HEK293 (cell line): ENCODE results near the gene KRT79.

Source experiments
- CTCF ChIA-PET: fragments of 350-600 bp; formaldehyde crosslinking; extraction: SDS; loops from one replicate; lab custom pipeline; 2021; ENCODE audit warnings: antibody characterized with exemption; lab: Yijun Ruan, JAX
- POLR2A ChIA-PET: fragments of 300-600 bp; formaldehyde crosslinking; extraction: SDS; loops from one replicate; lab custom pipeline; 2020; ENCODE audit warnings: antibody characterized with exemption, inconsistent platforms; lab: Yijun Ruan, JAX
- H3K27ac ChIP-seq: fragments of 200-500 bp; sonication (Bioruptor generic); 2 replicates; pipeline ENCODE4 v1.5.1; 2014; ENCODE audit warnings: low read depth, low read length, control low read depth, inconsistent platforms; ENCODE audit errors: extremely low read depth
- H3K36me3 ChIP-seq, 2 experiments: fragments of 200-500 bp in 1 of 2; sonication (Bioruptor generic) in 1 of 2; 1 replicate in 1 of 2; 2 replicates in 1 of 2; pipeline ENCODE4 v1.5.1; 2014 to 2017; ENCODE audit warnings: inconsistent platforms in 2 of 2, low read length in 2 of 2; ENCODE audit not compliant: control insufficient read depth in 2 of 2, insufficient read depth in 1 of 2
- H3K4me1 ChIP-seq: fragments of 200-500 bp; sonication (Bioruptor generic); 2 replicates; pipeline ENCODE4 v1.5.1; 2014; ENCODE audit warnings: mild to moderate bottlenecking, low read length, inconsistent platforms; ENCODE audit not compliant: control insufficient read depth, insufficient read depth
- H3K4me3 ChIP-seq: 2 replicates; pipeline ENCODE4 v1.5.1; 2011; ENCODE audit warnings: low read depth, mild to moderate bottlenecking, control low read depth, low read length, moderate library complexity
- H3K9me3 ChIP-seq: fragments of 200-500 bp; sonication (Bioruptor generic); 2 replicates; pipeline ENCODE4 v1.5.1; 2014; ENCODE audit warnings: low read depth, low read length, inconsistent platforms; ENCODE audit not compliant: control insufficient read depth, insufficient read depth
- BCL11A ChIP-seq: fragments of 450-650 bp; formaldehyde crosslinking; IDR thresholded peaks from 2 replicates; pipeline ENCODE4 v1.5.1; 2016; ENCODE audit warnings: low read depth, missing biosample characterization, missing genetic modification characterization
- GLIS1 ChIP-seq: fragments of 450-650 bp; formaldehyde crosslinking; IDR thresholded peaks from 2 replicates; pipeline ENCODE4 v1.5.1; 2016; ENCODE audit warnings: missing biosample characterization, missing genetic modification characterization
- KLF16 ChIP-seq: fragments of 450-650 bp; formaldehyde crosslinking; IDR thresholded peaks from 2 replicates; pipeline ENCODE4 v1.5.1; 2017; ENCODE audit warnings: missing biosample characterization, missing genetic modification characterization
- KLF9 ChIP-seq: fragments of 450-650 bp; formaldehyde crosslinking; IDR thresholded peaks from 2 replicates; pipeline ENCODE4 v1.5.1; 2016; ENCODE audit warnings: missing biosample characterization, missing genetic modification characterization, low read depth
- SALL2 ChIP-seq: fragments of 450-650 bp; formaldehyde crosslinking; IDR thresholded peaks from 2 replicates; pipeline ENCODE4 v1.5.0; 2017; ENCODE audit warnings: missing biosample characterization, mild to moderate bottlenecking, missing genetic modification characterization, borderline replicate concordance
- SP3 ChIP-seq: fragments of 450-650 bp; formaldehyde crosslinking; IDR thresholded peaks from 2 replicates; pipeline ENCODE4 v1.5.1; 2016; ENCODE audit warnings: missing biosample characterization, missing genetic modification characterization
- ZEB2 ChIP-seq: fragments of 450-650 bp; formaldehyde crosslinking; IDR thresholded peaks from 2 replicates; pipeline ENCODE4 v1.5.1; 2016; ENCODE audit warnings: missing biosample characterization, missing genetic modification characterization
- ZFP69B ChIP-seq: fragments of 450-650 bp; formaldehyde crosslinking; IDR thresholded peaks from 2 replicates; pipeline ENCODE4 v1.5.1; 2016; ENCODE audit warnings: missing biosample characterization, missing genetic modification characterization
- ZNF23 ChIP-seq: fragments of 450-650 bp; formaldehyde crosslinking; IDR thresholded peaks from 2 replicates; pipeline ENCODE4 v1.5.1; 2016; ENCODE audit warnings: missing biosample characterization, missing genetic modification characterization, borderline replicate concordance
- ZNF24 ChIP-seq: fragments of 450-650 bp; formaldehyde crosslinking; IDR thresholded peaks from 2 replicates; pipeline ENCODE4 v1.5.1; 2016; ENCODE audit warnings: missing biosample characterization, missing genetic modification characterization
- ZNF521 ChIP-seq: fragments of 450-650 bp; formaldehyde crosslinking; IDR thresholded peaks from 2 replicates; pipeline ENCODE4 v1.5.1; 2017; ENCODE audit warnings: missing biosample characterization, mild to moderate bottlenecking, missing genetic modification characterization
- ZNF529 ChIP-seq: fragments of 450-650 bp; formaldehyde crosslinking; IDR thresholded peaks from 2 replicates; pipeline ENCODE4 v1.5.1; 2017; ENCODE audit warnings: missing genetic modification characterization, missing biosample characterization; ENCODE audit not compliant: insufficient replicate concordance
- ZNF660 ChIP-seq: fragments of 450-650 bp; IDR thresholded peaks from 2 replicates; pipeline ENCODE4 v1.5.1; 2018; ENCODE audit warnings: missing biosample characterization, mild to moderate bottlenecking, missing genetic modification characterization
- TF ChIP-seq, protein P1 (sequence below): fragments of 450-650 bp; formaldehyde crosslinking; IDR thresholded peaks from 2 replicates; pipeline ENCODE4 v1.5.1; 2017; ENCODE audit warnings: missing biosample characterization, missing genetic modification characterization
- TF ChIP-seq, protein P2 (sequence below): fragments of 450-650 bp; formaldehyde crosslinking; IDR thresholded peaks from 2 replicates; pipeline ENCODE4 v1.5.1; 2016; ENCODE audit warnings: missing biosample characterization, missing genetic modification characterization
- TF ChIP-seq, protein P3 (sequence below): fragments of 450-650 bp; formaldehyde crosslinking; conservative IDR thresholded peaks from 2 replicates; pipeline ENCODE4 v1.5.1; 2016; ENCODE audit warnings: low read depth, missing biosample characterization, missing genetic modification characterization

Gene KRT79

DNA sequence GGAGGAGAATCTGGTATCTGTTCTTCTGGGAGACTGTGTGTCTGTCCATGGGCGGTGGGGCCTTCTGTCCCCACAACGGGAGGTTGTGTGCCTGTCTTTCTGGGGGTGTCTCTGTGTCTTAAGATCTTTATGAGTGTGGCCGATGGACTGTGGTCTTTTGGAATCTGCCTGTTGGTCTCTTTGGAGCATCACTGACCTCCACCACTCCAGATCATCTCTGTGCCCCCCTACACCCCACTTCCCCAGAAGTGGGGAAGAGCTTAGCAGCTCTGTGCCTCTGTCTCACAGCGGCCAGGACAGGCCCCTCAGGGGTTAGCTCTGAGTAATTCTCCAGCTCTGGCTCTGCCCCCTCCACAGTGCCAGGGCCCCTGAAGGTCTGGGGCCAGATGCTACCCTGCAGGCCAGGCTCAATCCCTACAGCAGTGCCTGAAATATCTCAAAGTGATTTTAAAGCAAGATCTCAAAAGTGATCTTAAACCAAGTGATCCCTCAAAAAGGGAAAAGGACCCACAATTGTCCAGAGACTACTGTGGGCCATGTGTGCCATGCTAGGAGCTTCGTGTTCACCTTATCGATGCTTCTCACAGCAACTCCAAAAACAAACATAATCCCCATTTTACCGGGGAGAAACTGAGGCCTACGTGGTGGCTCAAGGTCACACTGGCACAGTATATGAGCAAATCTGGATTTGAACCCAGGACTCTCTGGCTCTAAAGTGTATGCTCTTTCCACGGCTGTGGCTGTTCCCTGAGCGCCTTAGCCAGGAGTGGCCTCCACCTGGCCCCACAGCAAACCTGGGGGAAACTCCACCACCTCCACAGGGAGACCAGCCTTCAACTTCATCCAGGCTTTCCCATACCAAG, 40.7 kb upstream of the KRT79 start:
- Histone ChIP-seq H3K4me1 (peaks cover 13% of the 10 kb centered on the region), H3K27ac (peak overlapping the region; percentile 63; the same call in 1 of the 2 replicates)
- TF ChIP-seq, protein P1, sequence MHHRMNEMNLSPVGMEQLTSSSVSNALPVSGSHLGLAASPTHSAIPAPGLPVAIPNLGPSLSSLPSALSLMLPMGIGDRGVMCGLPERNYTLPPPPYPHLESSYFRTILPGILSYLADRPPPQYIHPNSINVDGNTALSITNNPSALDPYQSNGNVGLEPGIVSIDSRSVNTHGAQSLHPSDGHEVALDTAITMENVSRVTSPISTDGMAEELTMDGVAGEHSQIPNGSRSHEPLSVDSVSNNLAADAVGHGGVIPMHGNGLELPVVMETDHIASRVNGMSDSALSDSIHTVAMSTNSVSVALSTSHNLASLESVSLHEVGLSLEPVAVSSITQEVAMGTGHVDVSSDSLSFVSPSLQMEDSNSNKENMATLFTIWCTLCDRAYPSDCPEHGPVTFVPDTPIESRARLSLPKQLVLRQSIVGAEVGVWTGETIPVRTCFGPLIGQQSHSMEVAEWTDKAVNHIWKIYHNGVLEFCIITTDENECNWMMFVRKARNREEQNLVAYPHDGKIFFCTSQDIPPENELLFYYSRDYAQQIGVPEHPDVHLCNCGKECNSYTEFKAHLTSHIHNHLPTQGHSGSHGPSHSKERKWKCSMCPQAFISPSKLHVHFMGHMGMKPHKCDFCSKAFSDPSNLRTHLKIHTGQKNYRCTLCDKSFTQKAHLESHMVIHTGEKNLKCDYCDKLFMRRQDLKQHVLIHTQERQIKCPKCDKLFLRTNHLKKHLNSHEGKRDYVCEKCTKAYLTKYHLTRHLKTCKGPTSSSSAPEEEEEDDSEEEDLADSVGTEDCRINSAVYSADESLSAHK (tag by site-specific recombination), result no peak
- TF ChIP-seq, protein P2, sequence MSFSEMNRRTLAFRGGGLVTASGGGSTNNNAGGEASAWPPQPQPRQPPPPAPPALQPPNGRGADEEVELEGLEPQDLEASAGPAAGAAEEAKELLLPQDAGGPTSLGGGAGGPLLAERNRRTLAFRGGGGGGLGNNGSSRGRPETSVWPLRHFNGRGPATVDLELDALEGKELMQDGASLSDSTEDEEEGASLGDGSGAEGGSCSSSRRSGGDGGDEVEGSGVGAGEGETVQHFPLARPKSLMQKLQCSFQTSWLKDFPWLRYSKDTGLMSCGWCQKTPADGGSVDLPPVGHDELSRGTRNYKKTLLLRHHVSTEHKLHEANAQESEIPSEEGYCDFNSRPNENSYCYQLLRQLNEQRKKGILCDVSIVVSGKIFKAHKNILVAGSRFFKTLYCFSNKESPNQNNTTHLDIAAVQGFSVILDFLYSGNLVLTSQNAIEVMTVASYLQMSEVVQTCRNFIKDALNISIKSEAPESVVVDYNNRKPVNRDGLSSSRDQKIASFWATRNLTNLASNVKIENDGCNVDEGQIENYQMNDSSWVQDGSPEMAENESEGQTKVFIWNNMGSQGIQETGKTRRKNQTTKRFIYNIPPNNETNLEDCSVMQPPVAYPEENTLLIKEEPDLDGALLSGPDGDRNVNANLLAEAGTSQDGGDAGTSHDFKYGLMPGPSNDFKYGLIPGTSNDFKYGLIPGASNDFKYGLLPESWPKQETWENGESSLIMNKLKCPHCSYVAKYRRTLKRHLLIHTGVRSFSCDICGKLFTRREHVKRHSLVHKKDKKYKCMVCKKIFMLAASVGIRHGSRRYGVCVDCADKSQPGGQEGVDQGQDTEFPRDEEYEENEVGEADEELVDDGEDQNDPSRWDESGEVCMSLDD (tag by site-specific recombination), result peak; percentile 78; the same call in 1 of the 2 replicates
- TF ChIP-seq, protein P3, sequence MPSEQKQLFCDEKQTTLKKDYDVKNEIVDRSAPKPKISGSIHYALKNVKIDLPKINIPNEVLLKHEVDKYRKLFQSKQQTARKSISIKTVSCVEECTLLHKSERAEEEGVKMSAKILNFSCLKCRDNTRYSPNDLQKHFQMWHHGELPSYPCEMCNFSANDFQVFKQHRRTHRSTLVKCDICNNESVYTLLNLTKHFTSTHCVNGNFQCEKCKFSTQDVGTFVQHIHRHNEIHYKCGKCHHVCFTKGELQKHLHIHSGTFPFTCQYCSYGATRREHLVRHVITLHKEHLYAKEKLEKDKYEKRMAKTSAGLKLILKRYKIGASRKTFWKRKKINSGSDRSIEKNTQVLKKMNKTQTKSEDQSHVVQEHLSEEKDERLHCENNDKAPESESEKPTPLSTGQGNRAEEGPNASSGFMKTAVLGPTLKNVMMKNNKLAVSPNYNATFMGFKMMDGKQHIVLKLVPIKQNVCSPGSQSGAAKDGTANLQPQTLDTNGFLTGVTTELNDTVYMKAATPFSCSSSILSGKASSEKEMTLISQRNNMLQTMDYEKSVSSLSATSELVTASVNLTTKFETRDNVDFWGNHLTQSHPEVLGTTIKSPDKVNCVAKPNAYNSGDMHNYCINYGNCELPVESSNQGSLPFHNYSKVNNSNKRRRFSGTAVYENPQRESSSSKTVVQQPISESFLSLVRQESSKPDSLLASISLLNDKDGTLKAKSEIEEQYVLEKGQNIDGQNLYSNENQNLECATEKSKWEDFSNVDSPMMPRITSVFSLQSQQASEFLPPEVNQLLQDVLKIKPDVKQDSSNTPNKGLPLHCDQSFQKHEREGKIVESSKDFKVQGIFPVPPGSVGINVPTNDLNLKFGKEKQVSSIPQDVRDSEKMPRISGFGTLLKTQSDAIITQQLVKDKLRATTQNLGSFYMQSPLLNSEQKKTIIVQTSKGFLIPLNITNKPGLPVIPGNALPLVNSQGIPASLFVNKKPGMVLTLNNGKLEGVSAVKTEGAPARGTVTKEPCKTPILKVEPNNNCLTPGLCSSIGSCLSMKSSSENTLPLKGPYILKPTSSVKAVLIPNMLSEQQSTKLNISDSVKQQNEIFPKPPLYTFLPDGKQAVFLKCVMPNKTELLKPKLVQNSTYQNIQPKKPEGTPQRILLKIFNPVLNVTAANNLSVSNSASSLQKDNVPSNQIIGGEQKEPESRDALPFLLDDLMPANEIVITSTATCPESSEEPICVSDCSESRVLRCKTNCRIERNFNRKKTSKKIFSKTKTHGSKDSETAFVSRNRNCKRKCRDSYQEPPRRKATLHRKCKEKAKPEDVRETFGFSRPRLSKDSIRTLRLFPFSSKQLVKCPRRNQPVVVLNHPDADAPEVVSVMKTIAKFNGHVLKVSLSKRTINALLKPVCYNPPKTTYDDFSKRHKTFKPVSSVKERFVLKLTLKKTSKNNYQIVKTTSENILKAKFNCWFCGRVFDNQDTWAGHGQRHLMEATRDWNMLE, result 0 out of 2 replicates have a peak, but pooled peaks have one; percentile 23
- TF ChIP-seq ZNF24 (0 out of 2 replicates have a peak, but pooled peaks have one; percentile 7), ZNF23 (tag by site-specific recombination) (no peak), ZFP69B (tag by site-specific recombination) (peak; percentile 33; the same call in 1 of the 2 replicates), BCL11A (tag by site-specific recombination) (0 out of 2 replicates have a peak, but pooled peaks have one; percentile 2), KLF9 (tag by site-specific recombination) (0 out of 2 replicates have a peak, but pooled peaks have one; percentile 13)

DNA sequence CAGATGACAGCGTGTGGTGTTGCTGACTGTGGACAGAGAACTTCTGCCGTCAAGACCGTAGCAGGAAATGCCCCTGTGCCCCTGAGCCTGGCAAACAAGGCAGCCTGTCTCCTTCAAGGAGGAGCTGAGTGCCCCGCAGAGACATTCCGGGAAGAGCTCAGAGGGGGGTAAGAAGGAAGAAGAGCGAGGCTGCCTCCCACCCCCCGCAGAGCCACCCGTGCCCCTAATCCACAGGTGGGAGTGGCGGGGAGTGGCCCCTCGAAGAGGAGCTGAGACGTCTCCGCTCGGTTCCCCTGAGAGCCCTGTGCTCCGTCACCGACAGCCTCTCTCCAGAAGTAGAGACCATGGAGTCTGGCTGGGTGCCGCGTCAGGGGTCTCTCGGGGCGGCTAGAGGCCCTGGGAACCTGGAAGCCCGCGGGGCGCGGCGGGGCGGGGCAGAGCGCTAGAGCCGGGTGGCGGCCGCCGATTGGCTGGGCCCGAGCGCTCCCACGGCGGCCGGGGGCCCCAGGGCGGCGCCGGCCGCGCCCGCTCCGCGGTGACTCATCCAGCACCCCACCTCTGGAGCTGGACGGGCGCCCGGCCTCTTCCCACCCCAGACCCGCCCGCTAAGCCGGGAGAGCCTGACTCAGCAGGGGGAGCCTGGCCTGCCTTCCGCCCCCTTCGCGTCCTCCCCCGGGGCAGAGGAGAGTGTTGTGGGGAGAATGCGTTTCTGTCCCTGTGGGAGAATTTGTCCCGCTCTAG, 39.9 kb upstream of the KRT79 start:
- Histone ChIP-seq H3K9me3 (no peaks in the 10 kb centered on the region), H3K4me3 (peak overlapping the region; percentile 36), H3K27ac (peak overlapping the region; percentile 63; the same call in 1 of the 2 replicates), H3K4me1 (peaks cover 13% of the 10 kb centered on the region; the same call in 1 of the 2 replicates), H3K36me3 (no peaks in the 10 kb centered on the region)
- CTCF ChIA-PET, result interaction anchor here (0.6 to 10.4 kb wide), 19 partner anchors 8 to 738 kb away, joined by 3 to 200 read pairs (median 3); partner anchors contain the start of gene KRT85
- POLR2A ChIA-PET, result interaction anchor here (1.0 to 1.5 kb wide), 6 partner anchors 9 to 682 kb away, joined by 3 to 7 read pairs (median 3); partner anchors contain the start of genes KRT8 and KRT80
- TF ChIP-seq SP3 (tag by site-specific recombination), result peak; percentile 30; the same call in 1 of the 2 replicates
- TF ChIP-seq, protein P1 (tag by site-specific recombination), result no peak
- TF ChIP-seq SALL2 (tag by site-specific recombination), result no peak
- peak; percentile 96 for TF ChIP-seq GLIS1 (tag by site-specific recombination)
- TF ChIP-seq KLF16 (tag by site-specific recombination), result peak; percentile 68
- no peak for TF ChIP-seq ZNF23 (tag by site-specific recombination)
- TF ChIP-seq KLF9 (tag by site-specific recombination), result peak; percentile 28; the same call in 1 of the 2 replicates
- TF ChIP-seq ZNF660 (tag by site-specific recombination), result peak; percentile 71; the same call in 1 of the 2 replicates
- TF ChIP-seq ZNF529 (tag by site-specific recombination), result no peak
- no peak for TF ChIP-seq ZNF521 (tag by site-specific recombination)
- TF ChIP-seq ZEB2 (tag by site-specific recombination), result peak; percentile 48

More for the DNA sequence above, 40.7 kb upstream of the KRT79 start:
- peak overlapping the region; percentile 31 for H3K4me3 ChIP-seq
- POLR2A ChIA-PET, result interaction anchor here (1.2 to 1.5 kb wide), 3 partner anchors 30 to 683 kb away, joined by 3 to 7 read pairs (median 3); partner anchors contain the start of genes KRT8 and KRT80
- H3K9me3 ChIP-seq, result no peaks in the 10 kb centered on the region
- CTCF ChIA-PET, result interaction anchor here (0.9 to 10.4 kb wide), 9 partner anchors 9 to 720 kb away, joined by 3 to 200 read pairs (median 7); partner anchors contain the start of gene KRT85
- no peaks in the 10 kb centered on the region for H3K36me3 ChIP-seq
